HL-60 (cell line): ENCODE measurements around the gene CTIF.

ENCODE experiments used
- DNase-seq, 2 experiments: peaks; one replicate each; pipeline ENCODE4 v3.0.0-alpha.2; 2010 to 2020; ENCODE audit warnings: low read depth in 1 of 2, low spot score in 1 of 2
- H3K27ac ChIP-seq: fragments of 250-450 bp; sonication (Bioruptor Pico); replicated peaks from 2 replicates; pipeline ENCODE4 v1.5.1; 2020; ENCODE audit warnings: mild to moderate bottlenecking, moderate library complexity
- H3K27me3 ChIP-seq: fragments of 250-450 bp; sonication (Bioruptor Pico); 2 replicates; pipeline ENCODE4 v1.5.1; 2021; ENCODE audit warnings: mild to moderate bottlenecking, moderate library complexity; ENCODE audit not compliant: insufficient read depth, poor library complexity, severe bottlenecking
- H3K4me3 ChIP-seq: replicated peaks from 2 replicates; pipeline ENCODE4 v1.5.1; 2011; ENCODE audit warnings: mild to moderate bottlenecking, control low read depth, low read length; ENCODE audit not compliant: insufficient read depth
- CTCF ChIP-seq: IDR thresholded peaks from one replicate; pipeline ENCODE4 v1.5.1; 2011; ENCODE audit warnings: low read length, control low read depth, inconsistent platforms; ENCODE audit not compliant: insufficient read depth
- GABPA ChIP-seq: IDR thresholded peaks from 2 replicates; pipeline ENCODE4 v1.6.1; 2012; ENCODE audit warnings: low read depth
- POLR2AphosphoS5 ChIP-seq: IDR thresholded peaks from 2 replicates; pipeline ENCODE4 v1.6.1; 2012; ENCODE audit warnings: low read depth
- SPI1 ChIP-seq: IDR thresholded peaks from 2 replicates; pipeline ENCODE4 v1.6.1; 2012; ENCODE audit warnings: low read depth, mild to moderate bottlenecking, borderline replicate concordance
- TF ChIP-seq, protein P1 (sequence below): IDR thresholded peaks from 2 replicates; pipeline ENCODE4 v1.6.1; 2012; ENCODE audit warnings: low read depth; ENCODE audit not compliant: insufficient replicate concordance

Gene CTIF

GRCh38 chr18:48615566-48616401, 77.0 kb downstream of the CTIF start:
- Histone ChIP-seq H3K27ac (no peak overlapping the region), H3K4me3 (no peak overlapping the region), H3K27me3 (no peaks in the 10 kb centered on the region)
- no peak for DNase-seq
- no peak for TF ChIP-seq POLR2AphosphoS5
- TF ChIP-seq SPI1, result no peak
- no peak for TF ChIP-seq GABPA
- TF ChIP-seq, protein P1, sequence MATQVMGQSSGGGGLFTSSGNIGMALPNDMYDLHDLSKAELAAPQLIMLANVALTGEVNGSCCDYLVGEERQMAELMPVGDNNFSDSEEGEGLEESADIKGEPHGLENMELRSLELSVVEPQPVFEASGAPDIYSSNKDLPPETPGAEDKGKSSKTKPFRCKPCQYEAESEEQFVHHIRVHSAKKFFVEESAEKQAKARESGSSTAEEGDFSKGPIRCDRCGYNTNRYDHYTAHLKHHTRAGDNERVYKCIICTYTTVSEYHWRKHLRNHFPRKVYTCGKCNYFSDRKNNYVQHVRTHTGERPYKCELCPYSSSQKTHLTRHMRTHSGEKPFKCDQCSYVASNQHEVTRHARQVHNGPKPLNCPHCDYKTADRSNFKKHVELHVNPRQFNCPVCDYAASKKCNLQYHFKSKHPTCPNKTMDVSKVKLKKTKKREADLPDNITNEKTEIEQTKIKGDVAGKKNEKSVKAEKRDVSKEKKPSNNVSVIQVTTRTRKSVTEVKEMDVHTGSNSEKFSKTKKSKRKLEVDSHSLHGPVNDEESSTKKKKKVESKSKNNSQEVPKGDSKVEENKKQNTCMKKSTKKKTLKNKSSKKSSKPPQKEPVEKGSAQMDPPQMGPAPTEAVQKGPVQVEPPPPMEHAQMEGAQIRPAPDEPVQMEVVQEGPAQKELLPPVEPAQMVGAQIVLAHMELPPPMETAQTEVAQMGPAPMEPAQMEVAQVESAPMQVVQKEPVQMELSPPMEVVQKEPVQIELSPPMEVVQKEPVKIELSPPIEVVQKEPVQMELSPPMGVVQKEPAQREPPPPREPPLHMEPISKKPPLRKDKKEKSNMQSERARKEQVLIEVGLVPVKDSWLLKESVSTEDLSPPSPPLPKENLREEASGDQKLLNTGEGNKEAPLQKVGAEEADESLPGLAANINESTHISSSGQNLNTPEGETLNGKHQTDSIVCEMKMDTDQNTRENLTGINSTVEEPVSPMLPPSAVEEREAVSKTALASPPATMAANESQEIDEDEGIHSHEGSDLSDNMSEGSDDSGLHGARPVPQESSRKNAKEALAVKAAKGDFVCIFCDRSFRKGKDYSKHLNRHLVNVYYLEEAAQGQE, result no peak
- no peak for TF ChIP-seq CTCF

GRCh38 chr18:48616484-48617255, 77.8 kb downstream of the CTIF start:
- H3K27ac ChIP-seq, result no peak overlapping the region
- no peak for DNase-seq

More at GRCh38 chr18:48616484-48617255, 77.8 kb downstream of the CTIF start:
- Histone ChIP-seq H3K27me3 (no peaks in the 10 kb centered on the region), H3K4me3 (no peak overlapping the region)
- TF ChIP-seq, protein P1, result no peak
- no peak for TF ChIP-seq POLR2AphosphoS5
- no peak for TF ChIP-seq CTCF
- TF ChIP-seq SPI1, result no peak
- TF ChIP-seq GABPA, result no peak
